Measurements from ENCODE around the gene DHX38.

DNA sequence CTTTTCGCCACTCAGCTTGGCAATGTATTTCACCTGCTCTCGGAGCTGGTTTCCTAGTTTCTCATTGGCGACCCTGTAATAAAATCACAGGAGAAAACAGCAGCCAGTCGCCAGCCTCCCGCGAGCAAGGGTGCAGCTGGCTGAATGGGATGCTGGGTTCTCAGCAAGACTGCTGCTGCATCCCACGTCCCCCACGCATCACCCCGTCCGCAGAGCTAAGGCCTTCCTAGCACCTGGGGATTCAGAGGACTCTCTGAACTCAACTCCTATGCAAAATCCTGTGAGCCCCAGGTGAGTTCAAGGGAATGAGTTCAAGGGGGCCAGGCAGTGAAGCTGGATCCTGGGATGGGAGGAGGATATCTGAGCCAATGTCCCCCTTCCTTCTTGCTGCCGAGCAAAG lies 29.3 kb downstream of the DHX38 start:
- TF ChIP-seq POLR2A (IDR thresholded peaks at IDR 0.05; ENCODE audit: low read depth, low read length) (no peak), EZH2 (IDR thresholded peaks at IDR 0.05; ENCODE audit: borderline replicate concordance, low read depth, low read length, severe bottlenecking) (no peak), POLR2AphosphoS5 (IDR thresholded peaks at IDR 0.05; ENCODE audit: insufficient read depth, low read depth, low read length) (no peak), MYC (IDR thresholded peaks at IDR 0.05; ENCODE audit: low read depth, low read length) (no peak), JUN (IDR thresholded peaks at IDR 0.05; ENCODE audit: borderline replicate concordance, insufficient read depth, insufficient read length, low read depth) (no peak)
- TF ChIP-seq, protein P1, sequence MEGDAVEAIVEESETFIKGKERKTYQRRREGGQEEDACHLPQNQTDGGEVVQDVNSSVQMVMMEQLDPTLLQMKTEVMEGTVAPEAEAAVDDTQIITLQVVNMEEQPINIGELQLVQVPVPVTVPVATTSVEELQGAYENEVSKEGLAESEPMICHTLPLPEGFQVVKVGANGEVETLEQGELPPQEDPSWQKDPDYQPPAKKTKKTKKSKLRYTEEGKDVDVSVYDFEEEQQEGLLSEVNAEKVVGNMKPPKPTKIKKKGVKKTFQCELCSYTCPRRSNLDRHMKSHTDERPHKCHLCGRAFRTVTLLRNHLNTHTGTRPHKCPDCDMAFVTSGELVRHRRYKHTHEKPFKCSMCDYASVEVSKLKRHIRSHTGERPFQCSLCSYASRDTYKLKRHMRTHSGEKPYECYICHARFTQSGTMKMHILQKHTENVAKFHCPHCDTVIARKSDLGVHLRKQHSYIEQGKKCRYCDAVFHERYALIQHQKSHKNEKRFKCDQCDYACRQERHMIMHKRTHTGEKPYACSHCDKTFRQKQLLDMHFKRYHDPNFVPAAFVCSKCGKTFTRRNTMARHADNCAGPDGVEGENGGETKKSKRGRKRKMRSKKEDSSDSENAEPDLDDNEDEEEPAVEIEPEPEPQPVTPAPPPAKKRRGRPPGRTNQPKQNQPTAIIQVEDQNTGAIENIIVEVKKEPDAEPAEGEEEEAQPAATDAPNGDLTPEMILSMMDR (IDR thresholded peaks at IDR 0.05; ENCODE audit: extremely low read depth in 1 of 2, insufficient read depth in 1 of 2, low read depth in 1 of 2, low read length in 2 of 2), result no peak
- TF ChIP-seq, protein P2, sequence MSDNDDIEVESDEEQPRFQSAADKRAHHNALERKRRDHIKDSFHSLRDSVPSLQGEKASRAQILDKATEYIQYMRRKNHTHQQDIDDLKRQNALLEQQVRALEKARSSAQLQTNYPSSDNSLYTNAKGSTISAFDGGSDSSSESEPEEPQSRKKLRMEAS (IDR thresholded peaks at IDR 0.05; ENCODE audit: insufficient read depth, insufficient read length), result no peak
